H1 (cell line): ENCODE measurements around the gene NPIPB13. TPM values are rescaled to one million over a fixed set of nuclear protein-coding genes. Genes with fewer than 3 reads are reported as not detected.

Experiments used
- polyA plus RNA-seq, 7 experiments: library from polyadenylated mRNA; depleted of rRNA in 3 of 7; stranded (reverse) in 5 of 7; unstranded in 2 of 7; fragments of >200 nt in 5 of 7; fragments of 200-250 nt in 2 of 7; gene quantifications; 1 replicate in 5 of 7; 2 replicates in 1 of 7; 4 replicates in 1 of 7; pipeline versions ENCODE4 v1.2.1 to v1.2.3, GENCODE V29; 2011 to 2013; ENCODE audit warnings: missing spikeins in 2 of 7, mixed read lengths in 2 of 7
- small RNA-seq: library from polyadenylated mRNA; stranded (forward); fragments of <200 nt; extraction: miRNeasy Mini kit (QIAGEN cat#:217004); gene quantifications from one replicate; pipeline ENCODE3, GENCODE V24; 2013; ENCODE audit not compliant: insufficient read depth
- total RNA-seq: library from RNA; stranded (reverse); fragmentation: NEBNext Ultra II Directional; extraction: Animal tissue kit (Norgen Biotek cat#: 25700); gene quantifications from 2 replicates; pipeline ENCODE4 v1.2.1, GENCODE V29; 2021

The NPIPB13 gene
- total and polyA plus RNA-seq, 2 of the 8 experiments (the other 6 are each of a cell fraction or from before 2014, with no cell fraction given): 4.3 to 13.5 TPM

Small RNA genes within 50 kb of the gene (small RNA-seq; reads per million reads assigned to genes)
- not detected for gene AC106782.4

Other genes with a start within 250 kb of the NPIPB13 start
- 10.3 and 13.9 TPM in 2 replicates for gene DOC2A, start 237.5 kb downstream of the NPIPB13 start, total RNA-seq
- gene DOC2A, start 237.5 kb downstream of the NPIPB13 start, polyA plus RNA-seq (2011; rRNA removed): 20.7 and 34.2 TPM in 2 replicates
- gene C16orf92, start 225.3 kb downstream of the NPIPB13 start, total RNA-seq: not detected in 2 replicates
- gene C16orf92, start 225.3 kb downstream of the NPIPB13 start, polyA plus RNA-seq (2011; rRNA removed): not detected in 2 replicates
- 26.9 and 27.8 TPM in 2 replicates for gene TLCD3B, start 217.2 kb downstream of the NPIPB13 start, total RNA-seq
- 15.2 and 23.0 TPM in 2 replicates for gene TLCD3B, start 217.2 kb downstream of the NPIPB13 start, polyA plus RNA-seq (2011; rRNA removed)
- gene ALDOA, start 182.7 kb downstream of the NPIPB13 start, total RNA-seq: 1,083 and 1,146 TPM in 2 replicates
- 1,072 and 1,397 TPM in 2 replicates for gene ALDOA, start 182.7 kb downstream of the NPIPB13 start, polyA plus RNA-seq (2011; rRNA removed)
- 148 TPM in 2 replicates for gene PPP4C, start 172.5 kb downstream of the NPIPB13 start, total RNA-seq
- 298 and 355 TPM in 2 replicates for gene PPP4C, start 172.5 kb downstream of the NPIPB13 start, polyA plus RNA-seq (2011; rRNA removed)
- gene TBX6, start 156.6 kb downstream of the NPIPB13 start, total RNA-seq: 2.3 and 2.8 TPM in 2 replicates
- 2.2 and 3.6 TPM in 2 replicates for gene TBX6, start 156.6 kb downstream of the NPIPB13 start, polyA plus RNA-seq (2011; rRNA removed)
- gene YPEL3, start 152.3 kb downstream of the NPIPB13 start, total RNA-seq: 40.3 and 43.2 TPM in 2 replicates
- gene YPEL3, start 152.3 kb downstream of the NPIPB13 start, polyA plus RNA-seq (2011; rRNA removed): 53.3 and 91.8 TPM in 2 replicates
- gene GDPD3, start 134.9 kb downstream of the NPIPB13 start, total RNA-seq: 1.5 TPM in 1 of 2 replicates, not detected in the other
- 0.20 and 0.30 TPM in 2 replicates for gene GDPD3, start 134.9 kb downstream of the NPIPB13 start, polyA plus RNA-seq (2011; rRNA removed)
- gene MAPK3, start 125.3 kb downstream of the NPIPB13 start, total RNA-seq: 28.7 and 40.1 TPM in 2 replicates
- gene MAPK3, start 125.3 kb downstream of the NPIPB13 start, polyA plus RNA-seq (2011; rRNA removed): 67.9 and 96.1 TPM in 2 replicates
- gene CORO1A, start 64.9 kb downstream of the NPIPB13 start, total RNA-seq: 11.7 and 12.1 TPM in 2 replicates
- 10.9 and 11.8 TPM in 2 replicates for gene CORO1A, start 64.9 kb downstream of the NPIPB13 start, polyA plus RNA-seq (2011; rRNA removed)
- gene BOLA2B, start 54.8 kb downstream of the NPIPB13 start, total RNA-seq: 208 and 211 TPM in 2 replicates
- 872 and 991 TPM in 2 replicates for gene BOLA2B, start 54.8 kb downstream of the NPIPB13 start, polyA plus RNA-seq (2011; rRNA removed)
- 18.2 and 36.9 TPM in 2 replicates for gene SLX1A, start 54.6 kb downstream of the NPIPB13 start, total RNA-seq
- 4.7 and 7.3 TPM in 2 replicates for gene SLX1A, start 54.6 kb downstream of the NPIPB13 start, polyA plus RNA-seq (2011; rRNA removed)
- gene SULT1A3, start 49.2 kb downstream of the NPIPB13 start, total RNA-seq: 10.9 and 13.8 TPM in 2 replicates
- 1.9 and 4.4 TPM in 2 replicates for gene SULT1A3, start 49.2 kb downstream of the NPIPB13 start, polyA plus RNA-seq (2011; rRNA removed)
- 55.3 and 55.4 TPM in 2 replicates for gene CD2BP2, start 106.8 kb upstream of the NPIPB13 start, total RNA-seq
- 22.4 and 30.4 TPM in 2 replicates for gene CD2BP2, start 106.8 kb upstream of the NPIPB13 start, polyA plus RNA-seq (2011; rRNA removed)
- 28.6 and 29.4 TPM in 2 replicates for gene TBC1D10B, start 122.0 kb upstream of the NPIPB13 start, total RNA-seq
- 15.4 and 22.1 TPM in 2 replicates for gene TBC1D10B, start 122.0 kb upstream of the NPIPB13 start, polyA plus RNA-seq (2011; rRNA removed)
- gene MYL11, start 126.3 kb upstream of the NPIPB13 start, total RNA-seq: 1.2 TPM in 1 of 2 replicates, not detected in the other
- 1.4 and 1.5 TPM in 2 replicates for gene MYL11, start 126.3 kb upstream of the NPIPB13 start, polyA plus RNA-seq (2011; rRNA removed)
- gene SEPTIN1, start 134.1 kb upstream of the NPIPB13 start, total RNA-seq: 0.84 and 1.4 TPM in 2 replicates
- 0.24 and 0.57 TPM in 2 replicates for gene SEPTIN1, start 134.1 kb upstream of the NPIPB13 start, polyA plus RNA-seq (2011; rRNA removed)
- gene ZNF48, start 146.9 kb upstream of the NPIPB13 start, total RNA-seq: 40.6 and 41.2 TPM in 2 replicates
- gene ZNF48, start 146.9 kb upstream of the NPIPB13 start, polyA plus RNA-seq (2011; rRNA removed): 30.4 and 39.6 TPM in 2 replicates
- gene ZNF771, start 159.1 kb upstream of the NPIPB13 start, total RNA-seq: 9.6 and 10.6 TPM in 2 replicates
- 15.7 and 20.2 TPM in 2 replicates for gene ZNF771, start 159.1 kb upstream of the NPIPB13 start, polyA plus RNA-seq (2011; rRNA removed)
- gene DCTPP1, start 181.6 kb upstream of the NPIPB13 start, total RNA-seq: 90.4 and 94.5 TPM in 2 replicates
- 103 and 105 TPM in 2 replicates for gene DCTPP1, start 181.6 kb upstream of the NPIPB13 start, polyA plus RNA-seq (2011; rRNA removed)
- 61.8 and 62.0 TPM in 2 replicates for gene SEPHS2, start 197.4 kb upstream of the NPIPB13 start, total RNA-seq
- gene SEPHS2, start 197.4 kb upstream of the NPIPB13 start, polyA plus RNA-seq (2011; rRNA removed): 27.5 and 28.2 TPM in 2 replicates
- gene ITGAL, start 224.3 kb upstream of the NPIPB13 start, total RNA-seq: not detected in 2 replicates
- 0.02 TPM in 1 of 2 replicates, not detected in the other for gene ITGAL, start 224.3 kb upstream of the NPIPB13 start, polyA plus RNA-seq (2011; rRNA removed)